ENCODE data around the gene RERE.

RERE gene

DNA sequence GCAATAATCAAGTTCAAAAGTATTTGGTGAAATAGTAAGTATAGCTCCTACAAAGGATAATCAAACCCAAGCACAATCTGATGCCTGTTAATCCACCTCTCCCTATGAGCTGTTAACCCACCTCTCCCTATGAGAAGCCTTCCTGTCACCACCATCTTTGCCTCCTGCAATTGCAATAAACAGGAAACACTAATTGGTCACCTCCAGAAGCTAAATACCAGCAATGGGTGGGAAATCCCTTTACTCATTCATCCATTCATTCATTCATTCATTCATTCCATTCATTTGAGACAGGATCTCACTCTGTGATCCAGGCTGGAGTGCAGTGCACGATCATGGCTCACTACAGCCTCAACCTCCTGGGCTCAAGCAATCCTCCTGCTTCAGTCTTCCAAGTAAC is 132.8 kb downstream of the RERE start:
- ATAC-seq: no peak

DNA sequence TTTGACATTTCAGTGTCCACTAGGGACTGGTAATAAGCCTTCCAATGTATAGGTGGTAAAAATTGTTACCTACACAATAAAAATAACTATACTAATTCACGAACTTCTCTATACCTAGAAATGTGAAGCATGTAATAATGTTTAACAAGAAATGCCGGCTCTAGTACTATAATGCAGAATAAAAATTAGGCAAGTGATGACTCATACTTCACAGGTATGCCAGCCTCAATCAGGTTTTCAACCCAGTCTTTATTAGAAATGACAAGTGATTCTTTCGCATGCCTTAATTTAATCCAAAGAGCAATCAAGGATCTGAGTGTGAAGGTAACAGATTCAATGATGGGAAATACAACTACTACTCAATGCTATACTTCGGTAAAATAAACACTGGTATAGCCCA is 134.9 kb downstream of the RERE start:
- peak in 1 of 2 donors; percentile 31 for ATAC-seq

DNA sequence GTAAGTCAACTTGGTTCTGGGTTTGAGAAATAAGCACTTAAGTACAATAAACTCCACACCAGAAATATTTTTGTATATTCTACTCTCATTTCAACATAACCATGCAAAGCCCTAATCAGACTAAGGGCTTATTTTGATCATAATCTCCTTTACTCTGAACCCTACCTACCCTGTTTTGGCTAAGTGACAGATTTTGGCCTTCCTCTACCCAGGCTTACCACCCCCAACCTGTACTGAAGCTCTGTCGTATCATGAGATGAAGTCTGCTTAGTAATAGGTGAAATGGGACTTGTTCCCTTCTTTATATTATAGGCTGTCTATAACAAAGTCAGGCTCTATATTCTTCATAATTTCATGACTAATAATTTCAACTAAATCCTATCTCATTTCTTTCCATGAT is 135.5 kb downstream of the RERE start:
- ATAC-seq: peak; percentile 38 to 50

DNA sequence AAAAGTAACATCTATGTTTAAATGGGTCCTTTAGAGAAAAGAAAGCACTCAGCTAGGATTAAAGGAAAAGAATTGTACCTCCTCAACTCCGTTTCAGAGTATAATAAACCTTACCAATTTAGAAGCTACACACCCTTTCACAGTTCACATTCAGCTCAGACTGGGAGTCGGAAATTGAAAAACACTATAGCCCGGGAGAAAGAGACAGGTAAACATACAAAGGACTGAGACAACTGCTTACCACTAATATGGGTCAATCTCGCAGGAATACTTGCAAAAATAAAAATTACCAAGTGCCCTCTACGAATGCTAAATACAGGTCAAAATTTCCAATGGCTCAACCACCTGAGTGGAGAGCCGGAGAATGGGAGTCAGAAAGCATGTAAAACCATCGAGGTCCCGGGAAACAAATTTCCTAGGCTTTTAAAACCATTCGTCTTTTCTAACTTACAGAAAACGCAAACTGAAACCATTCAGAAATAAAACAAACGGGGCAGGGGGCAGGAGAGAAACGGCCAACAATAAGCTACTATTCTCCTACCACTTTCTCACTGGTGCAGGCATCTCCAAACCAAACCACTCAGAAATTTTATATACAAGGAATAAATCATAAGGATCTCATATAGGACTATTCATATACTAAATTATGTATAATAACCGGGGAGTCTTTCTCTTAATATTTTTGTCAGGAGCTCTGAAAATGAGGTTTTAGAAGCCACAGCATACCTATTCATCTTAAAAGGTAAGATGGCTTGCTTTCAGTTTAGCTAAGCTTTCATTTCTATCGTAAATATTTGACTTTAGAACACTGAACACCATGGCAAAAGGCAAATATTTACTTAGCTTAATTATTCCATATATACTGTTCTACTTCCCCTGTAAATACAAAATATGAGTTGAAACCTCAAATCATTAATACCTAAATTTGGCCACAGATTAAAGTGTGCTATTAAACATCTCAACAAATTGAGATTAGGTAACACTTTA is 136.5 kb downstream of the RERE start:
- peak in 1 of 2 donors; percentile 42 for ATAC-seq

DNA sequence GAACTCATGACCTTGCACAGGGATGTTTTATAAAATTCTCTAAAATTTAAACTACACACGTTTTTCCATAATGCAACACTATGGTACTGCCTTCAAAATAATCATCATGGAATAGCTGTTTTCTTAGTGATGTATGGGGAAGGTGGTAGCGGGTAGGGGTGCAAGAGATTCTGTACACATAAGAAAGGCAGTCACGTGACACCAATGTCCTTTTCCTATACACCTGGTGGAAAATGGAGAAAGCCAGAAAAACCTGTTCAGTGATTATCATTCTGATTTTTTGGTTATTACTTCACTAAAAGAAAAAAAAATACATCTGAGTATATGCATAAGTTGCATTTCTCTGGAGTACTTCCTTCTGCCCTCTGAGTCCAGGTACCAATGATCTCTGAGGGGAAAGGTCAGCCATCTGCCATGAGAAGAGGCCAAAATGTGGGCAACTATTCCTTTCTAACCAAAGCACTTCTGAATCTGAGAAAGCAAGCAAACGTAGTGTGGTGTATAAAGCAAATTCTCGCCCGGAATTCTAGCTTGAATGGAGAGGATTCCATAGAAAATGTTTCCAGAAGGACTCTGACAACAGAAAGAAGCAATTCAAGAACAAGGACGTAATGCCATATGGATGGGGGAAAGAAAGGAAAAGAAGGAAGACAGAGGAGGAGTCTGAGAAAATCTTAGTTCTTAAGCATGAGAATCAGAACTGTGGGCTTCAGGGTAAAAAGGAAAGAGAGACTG is 137.3 kb downstream of the RERE start:
- no peak for ATAC-seq

DNA sequence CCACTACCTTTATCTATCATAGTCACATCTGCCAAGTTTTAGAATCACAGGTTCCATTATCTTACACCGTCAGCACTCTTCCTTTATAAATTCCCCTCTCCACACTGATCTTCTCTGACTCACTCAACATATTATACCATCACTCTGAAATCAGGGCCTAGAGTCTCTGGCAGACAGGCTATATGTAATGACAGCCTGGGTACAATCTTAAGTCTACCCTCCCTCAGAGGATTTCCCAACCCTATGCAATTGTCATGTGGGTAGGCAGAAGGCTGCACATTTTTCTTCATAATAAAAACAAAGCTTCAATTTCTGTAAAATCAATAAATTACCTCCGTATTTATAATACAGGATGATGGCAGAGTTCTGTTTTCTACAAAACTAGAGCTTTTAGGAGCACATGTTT is 138.0 kb downstream of the RERE start:
- ATAC-seq: peak; percentile 85 to 89

DNA sequence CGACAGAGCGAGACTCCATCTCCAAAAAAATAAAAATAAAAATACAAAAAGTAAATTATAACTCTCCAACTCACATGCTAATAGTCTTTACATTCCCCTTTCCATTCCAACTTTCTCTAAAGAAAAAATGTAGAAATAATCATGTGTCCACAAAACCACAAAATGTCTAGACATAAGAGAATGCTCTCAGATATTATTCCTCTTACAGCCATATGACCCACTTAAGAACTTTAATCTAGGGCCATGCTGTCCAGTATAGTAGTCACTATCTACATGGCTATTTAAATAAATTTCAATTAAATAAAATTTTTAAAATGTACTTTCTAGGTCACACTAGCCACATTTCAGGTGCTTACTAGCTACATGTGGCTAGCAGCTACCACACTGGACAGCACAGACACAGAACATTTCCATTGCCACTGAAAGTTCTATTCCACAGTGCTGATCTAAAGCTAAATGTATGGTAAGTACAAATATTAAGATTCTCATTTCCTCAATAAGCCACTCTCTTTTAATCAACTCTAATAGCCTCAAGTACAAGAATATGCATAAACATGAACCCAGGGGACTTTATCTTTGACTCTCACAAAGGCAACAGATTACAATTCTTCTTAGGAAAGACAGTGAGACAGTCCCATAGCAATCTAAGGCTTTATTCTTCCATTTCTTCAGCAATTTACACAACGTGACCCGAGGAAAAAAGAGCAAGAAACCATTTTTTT is 138.6 kb downstream of the RERE start:
- peak in 1 of 2 donors; percentile 5 for ATAC-seq

DNA sequence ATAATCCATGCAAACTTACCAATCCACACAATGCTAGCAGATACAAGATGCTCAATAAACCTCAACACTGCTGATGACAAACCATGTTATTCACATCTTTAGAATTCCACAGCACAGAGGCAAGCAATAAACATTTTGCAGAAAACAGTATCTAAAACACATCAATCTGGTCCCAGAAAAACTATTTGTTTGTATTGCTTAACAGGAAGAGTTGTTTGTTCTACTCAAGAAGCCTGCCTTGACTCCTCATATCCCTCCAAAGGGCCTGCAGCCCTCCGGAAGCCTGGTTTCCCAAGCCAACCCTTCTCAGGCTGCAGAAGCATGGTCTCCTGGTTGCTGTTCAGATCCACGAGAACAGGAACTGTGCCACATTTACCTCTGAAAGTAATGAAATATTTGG is 139.7 kb downstream of the RERE start:
- no peak for ATAC-seq

DNA sequence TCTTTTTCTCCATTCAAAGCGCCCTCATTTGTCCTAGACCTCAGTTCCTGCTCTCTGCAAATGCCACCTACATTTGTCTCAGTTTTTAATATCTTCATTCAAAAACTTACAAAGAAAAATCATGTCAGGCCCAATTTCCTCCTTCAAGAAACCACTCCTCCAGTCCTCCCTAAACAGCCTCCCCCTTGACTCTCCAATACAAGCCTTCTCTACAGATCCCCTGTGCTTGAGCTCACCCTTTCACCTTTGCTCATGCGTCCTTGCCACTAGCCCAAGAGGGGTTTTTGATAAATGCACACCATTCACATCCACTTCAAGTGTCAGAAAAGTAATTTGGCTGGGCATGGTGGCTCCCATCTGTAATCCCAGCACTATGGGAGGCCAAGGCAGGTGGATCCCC is 140.6 kb downstream of the RERE start:
- ATAC-seq: no peak

DNA sequence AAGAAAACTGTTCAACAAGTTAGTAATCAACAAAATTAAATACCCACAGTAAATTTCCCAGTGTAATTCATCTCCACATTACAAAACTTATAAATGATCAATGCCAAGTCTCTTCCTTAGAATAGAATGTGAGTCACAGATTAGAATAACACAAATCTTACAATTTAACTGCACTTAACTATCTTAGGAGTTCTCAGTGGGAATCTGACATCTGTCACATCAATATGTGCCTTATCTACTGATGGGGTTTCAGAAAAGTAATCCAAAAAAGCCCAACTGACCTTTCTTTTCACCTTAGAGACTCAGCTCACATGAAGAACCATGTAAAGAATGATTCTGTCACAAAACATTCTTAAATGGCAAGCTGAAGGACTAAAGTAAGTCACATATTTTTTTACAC is 141.4 kb downstream of the RERE start:
- no peak for ATAC-seq

DNA sequence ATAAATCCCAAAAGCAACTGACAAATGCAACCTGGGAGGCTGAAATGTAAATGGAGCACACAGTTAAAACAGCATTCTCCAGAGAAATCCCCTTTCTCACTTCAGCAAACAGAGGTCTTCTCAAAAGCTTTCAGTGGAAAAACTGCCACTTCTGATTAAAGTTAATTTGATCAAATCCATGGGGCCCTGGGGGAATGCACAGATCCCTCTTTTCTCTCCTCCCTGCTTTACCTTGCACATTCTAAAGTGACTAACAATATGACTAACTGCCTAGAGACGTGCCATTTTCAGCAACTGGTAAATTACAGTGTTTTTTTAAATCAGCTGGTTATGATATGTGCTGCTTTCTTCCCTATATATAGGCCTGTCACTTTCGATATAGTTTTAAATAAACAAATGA is 142.5 kb downstream of the RERE start:
- no peak for ATAC-seq

DNA sequence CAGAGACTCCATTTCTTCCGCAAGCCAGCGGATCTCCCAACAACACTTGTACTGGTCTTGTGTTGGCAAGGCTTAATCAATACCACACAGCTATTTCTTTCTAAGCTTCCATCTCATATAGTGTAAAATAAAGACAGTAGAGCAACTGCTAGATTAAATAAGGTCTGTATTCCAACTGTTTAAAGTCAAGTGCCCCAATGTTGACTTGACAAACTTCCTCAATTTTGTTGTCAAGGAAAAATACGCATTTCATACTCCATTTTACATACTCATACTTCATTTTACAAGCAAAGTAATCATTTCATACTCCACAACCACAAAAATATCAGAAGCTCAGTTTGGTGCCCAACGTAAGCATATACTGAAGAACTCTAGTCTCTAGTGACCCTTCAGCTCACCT is 143.0 kb downstream of the RERE start:
- ATAC-seq: no peak

DNA sequence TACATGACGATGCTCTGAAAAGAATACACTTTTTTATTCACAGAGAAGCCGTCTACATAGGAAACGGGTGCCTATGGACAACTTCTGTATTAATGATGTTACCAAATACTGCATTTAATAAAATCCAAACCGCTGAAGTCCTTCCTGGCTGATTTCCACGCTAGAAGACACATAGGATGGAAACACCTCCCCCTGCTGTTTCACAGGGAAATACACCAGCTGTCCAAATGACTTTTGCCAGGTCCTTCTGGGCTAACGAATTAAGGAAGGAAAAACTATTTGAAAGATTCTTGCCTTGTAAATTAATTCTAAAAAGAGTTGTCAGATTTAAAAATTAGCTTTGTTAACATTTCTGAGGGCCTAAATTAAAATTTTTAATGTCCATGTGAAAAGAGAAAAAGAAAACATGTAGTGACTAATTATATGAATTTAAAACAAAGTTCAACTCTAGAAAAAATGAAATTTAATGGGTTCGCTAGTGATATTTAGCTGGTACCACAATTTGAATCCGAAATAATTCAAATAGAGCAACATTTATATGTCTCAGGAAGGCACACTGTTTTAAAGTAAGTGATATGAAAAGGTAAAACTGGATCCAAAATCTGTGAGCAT is 146.0 kb downstream of the RERE start:
- ATAC-seq: no peak

DNA sequence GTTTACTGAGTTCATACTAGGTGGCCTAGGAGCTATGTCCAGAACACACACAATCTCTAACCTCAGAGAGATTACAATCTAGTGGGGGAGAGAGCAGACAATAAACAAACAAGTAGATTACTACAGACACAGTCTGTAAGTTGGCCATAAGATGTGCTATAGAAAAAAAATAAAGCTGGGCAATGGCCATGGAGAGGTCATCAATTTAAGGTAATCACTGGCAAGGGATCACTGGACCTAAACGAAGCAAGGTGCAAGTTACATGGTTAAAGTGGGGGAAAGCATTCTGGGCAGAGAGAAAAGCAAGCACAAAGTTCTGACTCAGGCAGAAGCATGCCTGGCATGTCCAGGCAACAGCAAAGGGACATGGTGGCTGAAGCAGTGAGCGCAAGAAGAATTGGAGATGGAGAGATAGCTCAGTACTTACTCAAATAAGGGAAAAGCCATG is 147.0 kb downstream of the RERE start:
- ATAC-seq: no peak

DNA sequence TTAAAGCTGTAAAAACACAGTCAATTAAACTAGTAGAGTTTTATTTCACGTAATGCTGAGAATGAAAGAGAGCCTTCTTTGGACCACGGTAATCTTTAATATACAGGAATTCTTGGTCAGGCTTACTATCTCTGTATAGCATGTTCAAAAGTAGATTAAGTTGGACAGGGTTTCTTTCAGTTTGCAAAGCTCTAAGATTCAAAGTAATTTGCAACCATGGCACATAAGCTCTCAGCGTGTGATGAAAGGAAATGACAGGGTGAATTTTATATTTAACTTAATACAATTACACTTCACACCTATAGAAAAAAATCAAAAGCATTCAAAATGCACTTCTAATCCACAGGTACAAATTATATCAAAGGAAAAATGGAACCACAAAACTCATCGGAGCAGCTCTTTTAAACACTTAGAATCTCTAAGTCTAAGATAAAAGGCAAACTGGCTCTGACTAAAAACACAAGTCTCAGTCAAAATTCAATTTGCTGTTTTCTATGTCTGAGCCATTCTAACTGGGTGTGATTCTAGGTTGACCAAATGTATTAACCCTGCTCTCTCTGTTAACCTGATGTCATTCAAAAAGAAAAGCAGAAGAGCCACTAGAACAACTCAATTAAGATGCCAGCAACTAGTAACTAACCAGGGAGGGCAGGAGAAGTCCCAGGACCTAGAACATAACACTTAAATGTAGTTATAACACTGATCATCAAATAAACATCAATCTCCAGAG is 147.7 kb downstream of the RERE start:
- ATAC-seq: peak; percentile 81 to 84

DNA sequence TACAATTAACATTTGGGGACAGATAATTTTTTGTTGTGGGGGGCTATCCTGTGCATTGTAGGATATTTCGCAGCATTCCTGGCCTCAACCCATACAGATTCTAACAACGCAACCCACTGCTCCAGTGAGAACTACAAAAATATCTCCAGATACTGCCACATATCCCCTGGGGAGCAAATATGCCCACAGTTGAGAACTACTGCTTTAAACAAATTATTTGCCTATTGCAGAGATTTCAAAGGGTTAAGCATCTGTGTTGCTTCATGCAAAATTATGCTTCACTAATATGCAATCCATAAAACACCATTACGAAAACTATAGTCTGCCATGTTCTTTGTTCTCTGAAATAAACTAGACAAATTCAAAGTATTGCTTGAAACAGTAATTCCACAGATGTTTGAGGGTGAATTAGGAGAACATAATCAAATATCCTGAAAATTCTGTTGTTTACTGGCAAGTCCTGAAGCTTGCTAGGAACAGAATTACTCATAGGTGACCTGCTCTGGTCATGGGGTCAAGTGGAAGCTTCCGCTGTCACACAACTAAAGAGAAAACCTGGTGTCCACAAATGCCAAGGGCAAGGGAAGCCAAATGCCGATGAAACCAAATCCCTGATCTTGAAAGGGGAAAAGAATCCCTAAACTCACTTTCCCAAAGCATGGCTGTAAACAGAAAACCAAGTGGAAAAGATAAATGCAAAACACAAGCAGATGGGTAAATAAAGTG is 149.4 kb downstream of the RERE start:
- no peak for ATAC-seq

DNA sequence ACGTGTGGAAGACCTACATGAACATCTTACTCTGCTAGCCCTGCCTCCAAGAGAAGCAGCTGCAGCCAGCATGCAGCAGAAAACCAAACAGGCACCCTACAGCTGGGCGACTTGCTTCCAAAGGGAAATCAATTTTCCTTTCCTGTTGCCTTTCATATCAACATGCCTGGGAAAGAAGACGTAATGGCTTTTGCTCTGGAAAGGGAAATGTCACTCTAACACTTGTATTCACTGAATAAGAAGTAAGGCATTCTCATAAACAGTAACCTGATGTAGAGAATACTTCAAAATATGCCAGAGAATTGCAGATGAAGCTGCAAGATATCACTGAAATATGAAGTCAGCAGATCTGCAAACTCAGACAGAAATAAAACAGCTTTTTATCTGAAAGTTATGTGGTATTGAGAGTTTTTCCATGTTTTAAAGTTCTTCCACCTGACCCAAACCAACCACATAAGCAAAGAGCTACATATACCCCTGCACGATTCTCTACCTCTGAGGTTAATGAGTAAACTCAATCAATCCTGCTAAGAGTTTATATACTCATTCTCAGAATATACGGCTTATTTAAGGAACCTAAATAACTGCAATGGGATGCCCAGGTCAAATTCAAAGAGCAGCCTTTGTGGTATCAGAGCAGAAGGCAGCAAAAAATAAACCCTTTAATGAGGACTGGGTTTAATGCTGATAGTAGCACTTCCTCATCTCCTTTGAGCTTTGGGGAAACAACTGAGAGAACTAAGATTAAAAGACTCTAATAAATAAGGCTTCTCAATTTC is 150.9 kb downstream of the RERE start:
- ATAC-seq: peak in 1 of 2 donors; percentile 25

DNA sequence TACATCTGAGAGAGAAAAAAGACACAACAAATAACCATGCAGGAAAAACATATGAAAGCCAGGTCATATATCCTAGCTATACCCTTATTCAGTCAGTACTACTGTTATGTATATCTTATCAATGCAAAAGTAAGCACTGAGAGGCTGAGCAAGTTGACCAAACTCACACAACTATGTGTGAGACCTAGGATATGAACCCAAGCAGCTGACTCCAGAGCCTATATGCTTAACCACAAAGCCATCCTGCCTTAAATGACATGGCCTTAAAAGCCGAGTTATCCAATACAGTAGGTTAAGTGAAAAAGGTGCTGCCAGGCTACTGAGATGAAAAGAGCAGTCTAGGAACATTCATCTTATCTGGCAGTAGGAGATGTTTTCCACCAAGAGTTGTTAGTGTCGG is 151.6 kb downstream of the RERE start:
- ATAC-seq: no peak

DNA sequence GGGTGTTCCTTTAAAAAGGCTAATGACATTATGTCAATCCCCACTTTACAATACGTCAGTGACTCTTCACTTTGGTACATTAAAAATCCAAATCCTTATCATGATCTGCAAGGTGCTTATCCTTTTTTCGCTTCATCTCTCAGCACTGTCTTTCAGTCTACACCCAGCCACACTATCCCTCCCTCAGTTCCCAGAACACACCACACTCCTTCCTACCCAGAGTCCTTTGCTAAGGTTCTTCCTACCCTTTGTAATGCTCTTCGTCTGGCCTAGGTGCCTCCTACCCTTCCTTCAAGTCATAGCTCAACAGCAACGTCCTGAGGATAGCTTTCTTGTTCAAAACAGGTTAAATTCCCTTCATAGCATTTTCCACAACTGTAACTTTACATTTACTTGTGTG is 152.6 kb downstream of the RERE start:
- ATAC-seq: no peak

DNA sequence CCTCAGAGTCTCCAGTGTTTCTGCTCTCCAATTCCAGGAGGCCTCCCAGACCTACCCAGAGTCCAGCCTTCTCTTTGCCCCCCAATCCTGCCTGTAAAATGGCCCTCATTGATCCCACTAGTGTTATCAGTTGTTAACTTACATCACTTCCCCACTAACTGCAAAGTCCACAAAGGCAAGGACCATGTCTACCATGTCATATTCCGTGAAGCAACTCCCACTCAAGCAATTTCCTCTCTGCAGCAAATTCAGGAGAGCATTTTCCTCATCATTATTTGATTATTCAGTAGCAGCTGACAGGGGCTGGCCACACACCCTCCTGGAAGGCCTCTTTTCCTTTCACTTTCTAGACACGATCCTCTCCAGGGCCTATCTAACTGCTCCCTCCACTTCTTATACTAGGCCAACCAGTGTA is 153.5 kb downstream of the RERE start:
- ATAC-seq: peak; percentile 22 to 25
